ENCODE measurements around the gene DNM1.

DNA sequence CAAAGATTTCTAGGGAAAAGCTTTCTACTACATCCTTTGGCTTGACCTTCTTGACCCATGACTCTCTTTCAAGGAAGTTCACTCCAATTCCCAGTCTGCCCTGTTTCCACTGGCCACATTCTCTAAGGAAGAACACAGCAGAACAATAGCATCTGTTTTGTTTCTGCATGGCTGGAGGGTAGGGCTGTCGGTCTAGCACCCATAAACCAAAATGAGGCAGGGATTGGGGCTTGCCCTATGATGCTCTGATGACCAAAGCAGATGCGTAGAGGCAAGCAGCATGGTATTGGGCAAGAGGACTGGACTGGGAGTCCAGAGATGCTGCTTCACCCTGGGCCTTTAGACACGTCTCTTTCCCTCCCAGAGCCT lies 48.5 kb downstream of the DNM1 start:
- TF ChIP-seq, protein P1, sequence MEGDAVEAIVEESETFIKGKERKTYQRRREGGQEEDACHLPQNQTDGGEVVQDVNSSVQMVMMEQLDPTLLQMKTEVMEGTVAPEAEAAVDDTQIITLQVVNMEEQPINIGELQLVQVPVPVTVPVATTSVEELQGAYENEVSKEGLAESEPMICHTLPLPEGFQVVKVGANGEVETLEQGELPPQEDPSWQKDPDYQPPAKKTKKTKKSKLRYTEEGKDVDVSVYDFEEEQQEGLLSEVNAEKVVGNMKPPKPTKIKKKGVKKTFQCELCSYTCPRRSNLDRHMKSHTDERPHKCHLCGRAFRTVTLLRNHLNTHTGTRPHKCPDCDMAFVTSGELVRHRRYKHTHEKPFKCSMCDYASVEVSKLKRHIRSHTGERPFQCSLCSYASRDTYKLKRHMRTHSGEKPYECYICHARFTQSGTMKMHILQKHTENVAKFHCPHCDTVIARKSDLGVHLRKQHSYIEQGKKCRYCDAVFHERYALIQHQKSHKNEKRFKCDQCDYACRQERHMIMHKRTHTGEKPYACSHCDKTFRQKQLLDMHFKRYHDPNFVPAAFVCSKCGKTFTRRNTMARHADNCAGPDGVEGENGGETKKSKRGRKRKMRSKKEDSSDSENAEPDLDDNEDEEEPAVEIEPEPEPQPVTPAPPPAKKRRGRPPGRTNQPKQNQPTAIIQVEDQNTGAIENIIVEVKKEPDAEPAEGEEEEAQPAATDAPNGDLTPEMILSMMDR (IDR thresholded peaks at IDR 0.05), result no peak
- no peak for TF ChIP-seq POLR2A (IDR thresholded peaks at IDR 0.05)
